Activated T-cell treated with anti-CD3 and anti-CD28 coated beads for 1 hour (primary cell): Measurements from ENCODE around the gene NDUFA11.

Experiments used
- DNase-seq: peaks from one replicate; pipeline ENCODE4 v3.0.0-alpha.2; 2020; ENCODE audit warnings: low read depth

Gene NDUFA11

GRCh38 chr19:5932609-5933262 lies 29.1 kb upstream of the NDUFA11 start:
- DNase-seq, result no peak

- DNase-seq, result no peak
These were observed 28.6 kb upstream of the NDUFA11 start for GRCh38 chr19:5932146-5932545.

GRCh38 chr19:5931251-5931650 lies 27.7 kb upstream of the NDUFA11 start:
- DNase-seq, result no peak

- DNase-seq, result no peak
These were observed 26.0 kb upstream of the NDUFA11 start for GRCh38 chr19:5929625-5930024.

GRCh38 chr19:5929179-5929578 lies 25.6 kb upstream of the NDUFA11 start:
- DNase-seq, result no peak

GRCh38 chr19:5927441-5927821 lies 23.8 kb upstream of the NDUFA11 start:
- DNase-seq, result no peak

GRCh38 chr19:5926641-5927440 lies 23.3 kb upstream of the NDUFA11 start:
- no peak for DNase-seq

GRCh38 chr19:5925830-5926427 lies 22.3 kb upstream of the NDUFA11 start:
- no peak for DNase-seq

GRCh38 chr19:5923356-5923755 lies 19.8 kb upstream of the NDUFA11 start:
- DNase-seq, result no peak

- DNase-seq, result no peak
These were observed 18.6 kb upstream of the NDUFA11 start for GRCh38 chr19:5922161-5922545.

GRCh38 chr19:5921516-5922160 lies 18.0 kb upstream of the NDUFA11 start:
- DNase-seq, result no peak

- no peak for DNase-seq
These were observed 15.0 kb upstream of the NDUFA11 start for GRCh38 chr19:5918463-5919079.

- DNase-seq, result no peak
These were observed 14.0 kb upstream of the NDUFA11 start for GRCh38 chr19:5917431-5918107.

GRCh38 chr19:5916181-5916708 lies 12.7 kb upstream of the NDUFA11 start:
- DNase-seq, result no peak

- DNase-seq, result no peak
These were observed 12.2 kb upstream of the NDUFA11 start for GRCh38 chr19:5915782-5916165.

- DNase-seq, result no peak
These were observed 11.6 kb upstream of the NDUFA11 start for GRCh38 chr19:5914946-5915781.

- DNase-seq, result no peak
These were observed 10.8 kb upstream of the NDUFA11 start for GRCh38 chr19:5914358-5914774.

GRCh38 chr19:5913739-5914357 lies 10.3 kb upstream of the NDUFA11 start, which contains the start of gene CAPS:
CAPS (plus strand) TSS chr19:5914254; CDS start chr19:5914407, 153 bp downstream.
- DNase-seq, result no peak

- no peak for DNase-seq
These were observed 7.8 kb upstream of the NDUFA11 start for GRCh38 chr19:5911366-5911765.

- DNase-seq, result no peak
These were observed 7.0 kb upstream of the NDUFA11 start for GRCh38 chr19:5910638-5910907.
